NK-92 treated with Interleukin-12 subunit alpha and Interleukin-12 subunit beta, amount 100 ng/mL, for 24 hours (cell line): ENCODE measurements around the gene NCAN.

ENCODE experiments used
- DNase-seq: peaks from one replicate; lab custom pipeline; 2025; lab: John Stamatoyannopoulos, UW

The NCAN gene

DNA sequence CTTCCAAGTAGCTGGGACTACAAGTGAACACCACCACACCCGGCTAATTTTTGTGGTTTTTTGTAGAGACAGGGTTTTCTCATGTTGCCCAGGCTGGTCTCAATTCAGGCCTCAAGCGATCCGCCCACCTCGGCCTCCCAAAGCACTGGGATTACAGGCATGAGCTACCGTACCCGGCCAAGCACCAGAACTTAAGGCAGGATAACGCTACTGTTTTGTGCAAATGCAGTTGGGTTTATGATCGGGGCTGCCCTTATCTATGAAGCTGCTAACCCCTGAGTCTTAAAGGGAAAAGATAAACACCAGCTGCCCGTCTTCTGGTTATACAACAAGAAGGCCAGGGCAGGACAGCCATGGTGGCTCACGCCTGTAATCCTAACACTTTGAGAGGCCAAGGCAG lies 73.9 kb downstream of the NCAN start:
- no peak for DNase-seq

DNA sequence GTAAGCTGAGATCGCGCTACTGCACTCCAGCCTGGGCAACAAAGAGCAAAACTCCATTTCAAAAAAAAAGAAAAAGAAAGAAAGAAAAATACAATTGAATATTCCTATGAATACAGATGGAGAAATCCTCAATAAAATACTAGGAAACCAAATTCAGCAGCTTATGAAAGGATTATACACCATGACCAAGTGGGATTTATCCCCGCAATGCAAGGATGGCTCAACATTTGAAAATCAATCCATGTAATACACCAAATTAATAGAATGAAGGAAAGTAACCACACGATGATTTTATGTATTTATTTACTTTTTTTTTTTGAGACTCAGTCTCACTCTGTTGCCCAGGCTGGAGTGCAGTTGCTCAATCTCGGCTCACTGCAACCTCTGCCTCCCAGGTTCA lies 80.8 kb downstream of the NCAN start:
- no peak for DNase-seq

DNA sequence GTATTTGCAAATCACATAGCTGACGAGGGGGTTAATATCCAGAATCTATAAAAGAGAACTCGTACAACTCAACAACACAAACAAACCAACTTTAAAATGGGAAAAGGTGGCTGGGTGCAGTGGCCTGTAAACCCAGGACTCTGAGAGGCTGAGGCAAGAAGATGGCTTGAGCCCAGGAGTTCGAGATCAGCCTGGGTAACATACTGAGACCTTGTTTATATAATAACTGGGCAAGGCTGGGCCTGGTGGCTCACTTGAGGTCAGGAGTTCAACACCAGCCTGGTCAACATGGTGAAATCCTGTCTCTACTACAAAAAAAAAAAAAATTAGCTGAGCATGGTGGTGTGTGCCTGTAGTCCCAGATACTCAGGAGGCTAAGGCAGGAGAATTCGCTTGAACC lies 83.2 kb downstream of the NCAN start:
- no peak for DNase-seq

DNA sequence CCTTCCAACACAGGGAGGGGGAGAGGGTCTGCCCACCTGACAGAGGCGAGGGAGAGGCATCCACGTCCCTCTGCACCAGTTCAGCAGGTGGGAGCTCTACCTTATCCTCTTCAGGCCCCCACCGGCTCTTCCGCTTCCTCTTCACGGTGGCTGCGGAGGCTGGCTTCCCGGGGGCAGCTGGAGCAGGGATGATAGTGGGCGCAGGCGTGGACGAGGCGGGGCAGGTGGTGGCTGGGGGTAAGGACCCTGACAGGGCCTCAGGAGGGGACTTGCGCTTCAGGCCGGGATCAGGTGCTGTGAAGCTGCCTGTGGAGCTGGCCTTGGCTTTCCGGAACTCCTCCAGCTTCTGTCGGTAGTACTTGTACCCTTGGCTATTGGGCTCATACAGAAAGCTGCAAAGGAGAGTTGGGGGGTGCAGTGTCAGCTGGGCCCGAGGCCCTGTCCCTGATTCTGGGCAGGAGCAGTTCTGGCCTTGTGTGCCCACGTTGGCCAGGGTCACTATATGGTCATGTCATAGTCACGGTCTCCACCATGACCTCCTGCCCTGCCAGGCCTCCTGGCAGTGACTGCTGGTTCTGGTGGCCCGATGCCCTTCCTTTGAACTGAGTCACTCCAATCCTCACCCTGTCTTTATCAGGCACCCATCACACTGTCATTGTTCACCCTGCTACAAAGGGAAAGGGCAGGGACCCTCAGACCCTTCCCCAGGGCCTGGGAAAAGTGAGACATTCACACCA lies 85.4 kb downstream of the NCAN start:
- DNase-seq, result no peak

DNA sequence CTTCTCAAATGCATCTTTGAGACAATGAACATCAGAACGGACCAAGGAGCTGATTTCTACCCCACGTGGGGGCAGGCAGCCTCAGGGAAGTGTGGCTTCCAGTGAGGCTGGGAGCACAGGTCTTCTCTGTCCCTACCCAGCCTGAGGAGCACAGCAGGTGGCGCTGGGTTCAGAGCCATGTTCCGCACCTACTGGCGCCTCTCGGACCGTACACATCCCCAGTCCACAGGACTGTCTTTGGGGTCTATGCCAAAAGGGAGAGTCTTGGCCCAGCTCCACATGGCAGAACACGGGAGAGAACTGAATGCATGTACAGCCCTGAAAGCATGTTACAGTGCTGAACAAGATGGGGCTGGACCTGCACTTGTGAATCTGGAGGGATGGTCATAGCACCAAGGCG lies 86.0 kb downstream of the NCAN start:
- DNase-seq, result no peak

DNA sequence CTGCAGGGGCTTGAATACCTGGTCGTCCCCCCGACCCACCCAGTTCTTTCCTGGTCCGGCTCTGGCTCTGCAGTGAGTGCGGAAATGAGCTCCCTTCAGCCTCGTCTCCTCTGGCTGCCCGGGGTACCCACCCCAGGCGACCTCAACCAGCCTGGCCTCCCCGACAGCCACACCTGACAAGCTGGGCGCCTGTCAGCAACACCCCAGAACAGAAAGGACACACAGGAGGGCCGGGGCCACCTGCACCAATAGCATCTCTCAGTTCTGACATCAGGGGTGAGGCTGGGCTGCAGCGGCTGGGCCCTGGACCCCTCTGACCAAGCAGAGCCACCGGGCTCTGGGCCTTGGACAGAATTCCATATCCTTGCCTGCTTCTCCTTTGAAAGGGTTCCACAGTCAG lies 88.9 kb downstream of the NCAN start:
- no peak for DNase-seq
